Lower lobe of right lung (tissue), 2 donors: ENCODE results near the gene MOGAT2. TPM values are rescaled to one million over a fixed set of nuclear protein-coding genes. Genes with fewer than 3 reads are reported as not detected.
A peak's percentile ranks its signal among the peaks of the same experiment; 100 is the strongest.

Source experiments
- ATAC-seq, 2 donors: fragments of 200-7000 bp; cut with Tn5 transposase; one replicate each; pipeline ENCODE4 v1.9.1; 2020 to 2022; ENCODE audit warnings: mild to moderate bottlenecking in 2 of 2, moderate library complexity in 2 of 2
- DNase-seq: peaks from one replicate; pipeline ENCODE4 v3.0.0-alpha.2; 2020
- H3K27ac ChIP-seq: fragments of 200-600 bp; one replicate; pipeline ENCODE4 v1.8.0; 2022
- H3K27me3 ChIP-seq: fragments of 200-600 bp; one replicate; pipeline ENCODE4 v1.8.0; 2022; ENCODE audit warnings: low read depth
- H3K36me3 ChIP-seq: fragments of 200-600 bp; one replicate; pipeline ENCODE4 v1.8.0; 2022; ENCODE audit warnings: mild to moderate bottlenecking
- H3K4me1 ChIP-seq: fragments of 200-600 bp; one replicate; pipeline ENCODE4 v1.8.0; 2022
- H3K4me3 ChIP-seq: fragments of 200-600 bp; one replicate; pipeline ENCODE4 v1.8.0; 2022; ENCODE audit warnings: mild to moderate bottlenecking
- H3K9me3 ChIP-seq: fragments of 200-600 bp; one replicate; pipeline ENCODE4 v1.8.0; 2022
- CTCF ChIP-seq: fragments of 200-600 bp; IDR thresholded peaks from one replicate; pipeline ENCODE4 v1.8.0; 2022; ENCODE audit warnings: antibody characterized with exemption, mild to moderate bottlenecking
- intact Hi-C: fragments of 100-400 bp; cut with DNase I; formaldehyde crosslinking; loops from one replicate; pipeline ENCODE4 v1.11.0; 2022
- total RNA-seq: library from RNA; stranded (reverse); fragmentation: NEBNext Ultra II Directional; extraction: Animal tissue kit (Norgen Biotek cat#: 25700); gene quantifications from one replicate; pipeline ENCODE4 v1.2.1, GENCODE V29; 2021
- donor health status: DM: no; HTN: yes; CAD: no; lungs with severe emphysema.

Gene MOGAT2
- total RNA-seq, 1 donor from 2014 or later = not detected

- intact Hi-C loops = no loop called here
- DNase-seq (no peak), ATAC-seq (peak in 1 of 2 donors; percentile 31)
- TF ChIP-seq CTCF = no peak
- H3K36me3 ChIP-seq = no peaks in the 10 kb centered on the region
- H3K9me3 ChIP-seq = no peaks in the 10 kb centered on the region
- no peak overlapping the region for H3K27ac ChIP-seq
- no peak overlapping the region for H3K4me3 ChIP-seq
- H3K4me1 ChIP-seq = peaks cover 13% of the 10 kb centered on the region
- no peaks in the 10 kb centered on the region for H3K27me3 ChIP-seq
Measured at GRCh38 chr11:75759832-75760231, 42.2 kb downstream of the MOGAT2 start.

GRCh38 chr11:75760243-75760642, 42.6 kb downstream of the MOGAT2 start:
- TF ChIP-seq CTCF = no peak
- ATAC-seq (no peak), DNase-seq (no peak)
- H3K36me3 ChIP-seq = no peaks in the 10 kb centered on the region
- H3K9me3 ChIP-seq = no peaks in the 10 kb centered on the region
- no peaks in the 10 kb centered on the region for H3K27me3 ChIP-seq
- H3K27ac ChIP-seq = no peak overlapping the region
- peaks cover 13% of the 10 kb centered on the region for H3K4me1 ChIP-seq
- intact Hi-C loops = no loop called here
- no peak overlapping the region for H3K4me3 ChIP-seq

GRCh38 chr11:75760710-75761493, 43.3 kb downstream of the MOGAT2 start:
- Histone ChIP-seq H3K9me3 (no peaks in the 10 kb centered on the region), H3K4me3 (no peak overlapping the region), H3K27me3 (no peaks in the 10 kb centered on the region), H3K27ac (no peak overlapping the region), H3K4me1 (peaks cover 13% of the 10 kb centered on the region), H3K36me3 (no peaks in the 10 kb centered on the region)
- ATAC-seq = no peak
- intact Hi-C loops = no loop called here
- DNase-seq = no peak
- no peak for TF ChIP-seq CTCF

GRCh38 chr11:75762158-75762557, 44.5 kb downstream of the MOGAT2 start:
- Histone ChIP-seq H3K9me3 (no peaks in the 10 kb centered on the region), H3K4me3 (no peak overlapping the region), H3K36me3 (no peaks in the 10 kb centered on the region), H3K27ac (no peak overlapping the region), H3K27me3 (peaks cover 10% of the 10 kb centered on the region), H3K4me1 (peaks cover 13% of the 10 kb centered on the region)
- no peak for TF ChIP-seq CTCF
- ATAC-seq (no peak), DNase-seq (no peak)
- intact Hi-C loops = no loop called here

- peak; percentile 55 to 62 for ATAC-seq
- intact Hi-C loops = no loop called here
- no peak overlapping the region for H3K4me3 ChIP-seq
- no peak for TF ChIP-seq CTCF
- peaks cover 13% of the 10 kb centered on the region for H3K27me3 ChIP-seq
- H3K36me3 ChIP-seq = no peaks in the 10 kb centered on the region
- no peak for DNase-seq
- H3K9me3 ChIP-seq = no peaks in the 10 kb centered on the region
- no peak overlapping the region for H3K27ac ChIP-seq
- peaks cover 17% of the 10 kb centered on the region for H3K4me1 ChIP-seq
Measured at GRCh38 chr11:75762885-75763284, 45.2 kb downstream of the MOGAT2 start.
